GM10847 (cell line): ENCODE measurements around the gene ICAM5.

ENCODE experiments used
- POLR2A ChIP-seq: IDR thresholded peaks from 2 replicates; pipeline ENCODE4 v1.6.1; 2011; ENCODE audit not compliant: insufficient read length; ENCODE audit errors: extremely low read depth

The ICAM5 gene

GRCh38 chr19:10266706-10267105, 23.0 kb upstream of the ICAM5 start:
- TF ChIP-seq POLR2A: no peak

DNA sequence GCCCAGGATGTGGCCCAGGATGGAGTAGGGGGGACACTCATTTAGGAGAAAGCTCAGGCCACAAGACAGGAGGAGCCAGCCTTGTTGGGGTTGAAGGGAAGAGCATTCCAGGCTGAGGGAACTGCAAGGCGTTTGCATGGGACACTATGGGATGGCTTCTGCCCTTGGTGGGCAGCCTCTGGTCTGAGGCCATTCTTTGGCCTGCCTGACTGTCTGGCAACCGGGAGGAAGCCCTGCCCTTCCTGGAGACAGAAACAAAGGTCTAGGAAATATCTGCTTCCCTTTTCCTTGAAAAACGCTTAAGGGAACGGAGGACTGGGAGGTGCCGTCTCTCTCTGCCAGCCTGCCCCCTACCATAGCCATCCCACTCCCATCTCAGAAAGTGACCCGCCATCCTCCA, 21.7 kb upstream of the ICAM5 start:
- no peak for TF ChIP-seq POLR2A

GRCh38 chr19:10269333-10270179, 20.2 kb upstream of the ICAM5 start:
- TF ChIP-seq POLR2A: no peak

- TF ChIP-seq POLR2A: no peak
Measured at GRCh38 chr19:10270180-10270615, 19.6 kb upstream of the ICAM5 start.

- TF ChIP-seq POLR2A: peak; percentile 99
Measured at GRCh38 chr19:10270616-10271394, 18.9 kb upstream of the ICAM5 start, which contains the start of gene ICAM1. TSS of gene ICAM1 (plus strand) at chr19:10271120. CDS start at chr19:10271160, 40 bp downstream.

DNA sequence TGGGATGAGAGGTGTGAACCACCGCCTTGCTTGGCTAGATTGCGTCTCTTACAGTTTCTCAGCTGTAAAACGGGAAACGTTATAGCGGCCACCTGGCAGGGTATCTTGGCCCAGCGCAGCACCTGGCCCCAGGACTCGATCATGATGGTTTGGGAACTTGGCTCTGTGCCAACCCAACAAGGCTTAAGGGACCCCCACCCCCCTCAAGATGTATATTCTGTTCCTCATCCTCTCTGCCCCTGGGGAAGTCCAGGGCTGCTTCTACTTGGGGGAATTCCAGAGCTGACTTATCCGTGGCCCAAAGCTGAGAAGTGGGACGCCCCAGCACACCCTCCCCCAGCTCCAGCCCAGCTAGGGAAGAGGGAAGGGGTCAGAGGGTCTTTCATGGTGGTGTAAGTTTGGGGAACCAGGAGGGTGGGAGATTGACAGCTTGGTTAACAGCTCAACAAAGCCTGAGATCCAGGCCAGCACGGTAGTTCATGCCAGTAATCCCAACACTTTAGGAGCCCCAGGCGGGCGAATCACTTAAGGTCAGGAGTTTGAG, 18.1 kb upstream of the ICAM5 start:
- TF ChIP-seq POLR2A: no peak

- TF ChIP-seq POLR2A: no peak
Measured at GRCh38 chr19:10274589-10274988, 15.2 kb upstream of the ICAM5 start.

GRCh38 chr19:10277795-10278589, 11.8 kb upstream of the ICAM5 start:
- TF ChIP-seq POLR2A: no peak

DNA sequence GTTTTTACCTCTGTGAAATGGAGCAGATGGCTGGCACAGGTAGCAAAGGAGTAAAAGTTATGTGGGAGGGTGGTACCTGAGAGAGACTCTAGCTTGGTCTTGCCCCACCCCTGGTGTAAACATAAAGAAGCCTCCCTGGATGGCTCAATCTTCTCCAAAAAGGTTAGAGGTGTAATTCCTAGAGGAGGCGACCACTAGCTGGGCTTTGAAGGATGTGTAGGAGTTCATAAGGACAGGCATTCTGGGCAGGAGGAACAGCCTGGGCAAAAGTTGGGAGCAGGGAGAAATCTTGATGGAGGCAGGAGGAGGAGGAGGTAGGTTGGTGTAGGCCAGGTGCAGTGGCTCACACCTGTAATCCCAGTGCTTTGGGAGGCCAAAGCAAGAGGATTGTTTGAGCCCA, 10.8 kb upstream of the ICAM5 start:
- no peak for TF ChIP-seq POLR2A

DNA sequence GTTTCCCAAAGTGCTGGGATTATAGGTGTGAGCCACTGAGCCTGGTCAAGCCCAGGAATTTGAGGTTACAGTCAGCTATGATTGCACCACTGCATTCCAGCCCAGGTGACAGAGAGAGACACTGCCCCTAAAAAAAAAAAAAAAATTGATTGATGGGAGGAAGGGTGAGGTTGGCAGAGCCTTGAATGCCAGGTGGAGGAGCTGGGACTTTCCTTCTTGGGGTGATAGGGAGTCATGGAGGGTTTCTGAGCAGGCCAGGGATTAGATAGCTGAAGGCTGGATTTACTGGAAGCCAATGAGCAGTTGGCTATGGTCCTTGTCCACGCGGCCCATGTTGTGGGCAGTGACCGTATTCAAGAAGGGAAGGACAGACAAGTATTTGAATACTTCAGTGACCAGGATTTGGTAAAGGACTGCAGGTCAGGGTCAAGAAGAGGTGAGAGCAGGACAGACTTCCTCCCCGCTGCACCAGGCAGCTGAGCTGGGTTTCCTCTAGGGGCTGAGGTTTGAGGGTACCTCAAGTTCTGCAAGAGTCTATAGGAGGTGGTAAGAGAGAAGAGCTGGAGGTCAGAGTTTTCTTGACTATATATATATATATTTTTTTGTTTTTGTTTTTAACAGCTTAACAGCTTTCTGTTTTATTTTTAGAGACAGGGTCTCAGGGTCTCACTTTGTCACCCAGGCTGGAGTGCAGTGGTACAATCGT, 9.9 kb upstream of the ICAM5 start:
- no peak for TF ChIP-seq POLR2A

DNA sequence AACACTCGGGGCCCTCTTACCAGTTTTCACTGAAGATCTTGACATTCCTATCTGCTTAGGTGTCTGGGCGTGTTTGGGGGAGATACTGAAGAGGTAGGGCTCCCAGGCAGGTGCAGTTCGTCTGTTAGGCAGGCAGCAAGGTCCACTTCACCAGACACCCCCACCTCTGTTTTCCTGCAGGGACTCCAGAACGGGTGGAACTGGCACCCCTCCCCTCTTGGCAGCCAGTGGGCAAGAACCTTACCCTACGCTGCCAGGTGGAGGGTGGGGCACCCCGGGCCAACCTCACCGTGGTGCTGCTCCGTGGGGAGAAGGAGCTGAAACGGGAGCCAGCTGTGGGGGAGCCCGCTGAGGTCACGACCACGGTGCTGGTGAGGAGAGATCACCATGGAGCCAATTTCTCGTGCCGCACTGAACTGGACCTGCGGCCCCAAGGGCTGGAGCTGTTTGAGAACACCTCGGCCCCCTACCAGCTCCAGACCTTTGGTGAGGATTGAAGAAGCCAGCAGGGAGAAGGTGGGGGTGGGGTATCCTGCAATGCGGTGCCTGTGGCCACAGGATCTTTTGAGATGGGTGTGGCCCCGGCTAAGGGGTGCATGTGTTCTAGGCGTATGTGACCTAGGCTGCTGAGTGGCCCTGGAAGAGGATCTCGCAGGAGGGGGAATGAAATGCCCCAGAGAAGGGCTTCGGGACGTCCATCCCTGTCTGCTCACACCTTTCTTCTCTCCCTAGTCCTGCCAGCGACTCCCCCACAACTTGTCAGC, 6.3 kb upstream of the ICAM5 start:
- no peak for TF ChIP-seq POLR2A

GRCh38 chr19:10284065-10284959, 5.4 kb upstream of the ICAM5 start:
- no peak for TF ChIP-seq POLR2A

- TF ChIP-seq POLR2A: no peak
Measured at GRCh38 chr19:10284960-10285278, 4.8 kb upstream of the ICAM5 start.
